HG03342 (cell line): ENCODE data around the gene HES2.
A peak's percentile ranks its signal among the peaks of the same experiment; 100 is the strongest.
"Not testable (repeated sequence)": the region's sequence is repeated elsewhere in the genome, so short reads cannot be mapped to it uniquely, and the experiment has no call there.

ENCODE experiments used
- ATAC-seq: cut with Tn5 transposase; IDR thresholded peaks from one replicate; pipeline ENCODE4 v1.9.1; 2021; ENCODE audit warnings: mild to moderate bottlenecking, moderate library complexity; ENCODE audit not compliant: unreplicated experiment

HES2 gene

GRCh38 chr1:6419397-6419803 lies 319 bp downstream of the HES2 start:
- no peak for ATAC-seq

GRCh38 chr1:6418668-6419396 lies 887 bp downstream of the HES2 start:
- no peak for ATAC-seq

- no peak for ATAC-seq
These were observed 1.6 kb downstream of the HES2 start for GRCh38 chr1:6417961-6418667.

- ATAC-seq: no peak
These were observed 2.8 kb downstream of the HES2 start for GRCh38 chr1:6416906-6417305.

- ATAC-seq: no peak
These were observed 3.4 kb downstream of the HES2 start for GRCh38 chr1:6416295-6416656.

GRCh38 chr1:6414881-6415626 lies 4.7 kb downstream of the HES2 start:
- ATAC-seq: no peak

GRCh38 chr1:6414443-6414844 lies 5.3 kb downstream of the HES2 start:
- peak; percentile 62 for ATAC-seq

GRCh38 chr1:6412896-6413295 lies 6.8 kb downstream of the HES2 start:
- no peak for ATAC-seq

GRCh38 chr1:6410248-6410893 lies 9.3 kb downstream of the HES2 start:
- no peak for ATAC-seq

- no peak for ATAC-seq
These were observed 10.0 kb downstream of the HES2 start for GRCh38 chr1:6409733-6410132.

GRCh38 chr1:6409053-6409452 lies 10.7 kb downstream of the HES2 start:
- ATAC-seq: no peak

GRCh38 chr1:6408023-6408422 lies 11.7 kb downstream of the HES2 start:
- ATAC-seq: no peak

GRCh38 chr1:6401673-6402072 lies 18.0 kb downstream of the HES2 start:
- ATAC-seq: no peak

GRCh38 chr1:6399294-6399693 lies 20.4 kb downstream of the HES2 start:
- no peak for ATAC-seq

GRCh38 chr1:6397844-6398441 lies 21.8 kb downstream of the HES2 start:
- no peak for ATAC-seq

- no peak for ATAC-seq
These were observed 22.7 kb downstream of the HES2 start for GRCh38 chr1:6396998-6397397.

GRCh38 chr1:6395781-6396244 lies 23.9 kb downstream of the HES2 start:
- not testable (repeated sequence) for ATAC-seq

GRCh38 chr1:6395130-6395529 lies 24.6 kb downstream of the HES2 start:
- not testable (repeated sequence) for ATAC-seq

- peak; percentile 73 for ATAC-seq
These were observed 26.1 kb downstream of the HES2 start, which contains the start of gene ACOT7 for GRCh38 chr1:6393400-6394187. Gene ACOT7, minus strand, starts transcription at chr1:6393767. Its CDS starts 368 bp downstream, at chr1:6393399.
